K562 (cell line): ENCODE data around the gene KCNT1.

Experiments
- SETDB1 ChIP-seq: IDR thresholded peaks from one replicate; pipeline ENCODE4 v1.6.1; 2012; ENCODE audit warnings: low read length, control low read depth, inconsistent platforms
- ZNF384 ChIP-seq: IDR thresholded peaks from 2 replicates; pipeline ENCODE4 v1.6.1; 2012; ENCODE audit warnings: low read depth, low read length, improper control_type of control experiment

DNA sequence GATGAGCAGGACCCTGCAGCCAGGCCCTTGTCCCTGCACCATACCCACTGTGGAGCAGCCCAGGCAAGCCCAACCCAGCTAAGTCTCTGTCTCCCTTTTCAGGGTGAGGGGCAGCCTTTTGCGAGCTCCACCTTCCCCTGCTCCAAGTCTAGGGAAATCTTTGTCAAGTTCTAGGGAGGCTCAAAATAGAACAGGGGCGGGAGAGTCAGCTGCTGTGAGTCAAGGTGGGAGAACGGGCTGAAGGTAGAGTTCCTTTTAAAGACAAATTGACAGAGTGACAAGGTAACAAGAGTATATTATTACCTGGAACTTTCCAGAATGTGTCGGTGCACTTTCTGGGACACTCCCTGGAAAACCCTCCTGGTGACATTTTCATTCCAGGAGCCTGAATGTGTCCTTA lies 64.7 kb downstream of the KCNT1 start:
- no peak for TF ChIP-seq ZNF384
- TF ChIP-seq SETDB1 = no peak
